Brain microvascular endothelial cell (primary cell): ENCODE data around the gene RHD.
"Not testable (repeated sequence)": the region's sequence is repeated elsewhere in the genome, so short reads cannot be mapped to it uniquely, and the experiment has no call there.

ENCODE experiments used
- DNase-seq: peaks from one replicate; pipeline ENCODE4 v3.0.0-alpha.2; 2020
- H3K27ac ChIP-seq: fragments of 250-450 bp; sonication (Bioruptor Pico); 2 replicates; pipeline ENCODE4 v1.5.1; 2020; ENCODE audit warnings: mild to moderate bottlenecking, moderate library complexity
- H3K27me3 ChIP-seq: fragments of 250-450 bp; sonication (Bioruptor Pico); replicated peaks from 2 replicates; pipeline ENCODE4 v1.5.1; 2020; ENCODE audit warnings: mild to moderate bottlenecking
- H3K36me3 ChIP-seq: fragments of 250-450 bp; sonication (Bioruptor Pico); replicated peaks from 2 replicates; pipeline ENCODE4 v1.5.1; 2020; ENCODE audit warnings: mild to moderate bottlenecking
- H3K4me3 ChIP-seq: 2 replicates; pipeline ENCODE4 v1.5.1; 2011; ENCODE audit warnings: low read depth, mild to moderate bottlenecking, control low read depth, low read length, moderate library complexity
- CTCF ChIP-seq: IDR thresholded peaks from 2 replicates; pipeline ENCODE4 v1.5.1; 2011; ENCODE audit warnings: low read depth, mild to moderate bottlenecking, moderate library complexity, low read length, control low read depth, inconsistent platforms; ENCODE audit errors: missing control alignments
- in situ Hi-C: cut with HindIII; loops from 2 replicates; pipeline ENCODE4 v1.10.0; 2017; ENCODE audit warnings: low sequenced_read_pairs, low pct_ligation_motif_present

The RHD gene

DNA sequence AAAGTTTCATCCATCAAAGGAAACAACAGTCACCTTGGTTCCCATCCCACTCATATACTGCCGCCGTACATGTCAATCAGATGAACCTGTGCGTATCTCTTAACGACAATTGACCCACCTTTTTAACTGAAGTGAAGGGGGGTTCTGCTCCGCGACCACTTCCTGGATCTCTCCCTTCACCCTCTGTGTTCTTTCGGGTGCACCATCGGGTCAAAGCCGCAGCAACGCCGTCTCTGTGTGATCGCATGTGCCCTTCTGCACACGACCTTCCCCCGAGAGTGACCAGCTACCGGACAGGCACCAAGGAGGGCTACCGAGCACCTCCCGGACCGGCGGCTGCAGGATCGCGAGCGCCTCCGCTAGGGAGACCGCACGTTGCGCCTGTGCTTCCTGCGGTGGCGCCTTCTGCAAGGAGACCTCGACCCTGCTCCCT, 64.6 kb downstream of the RHD start:
- H3K27ac ChIP-seq, H3K36me3 ChIP-seq, H3K27me3 ChIP-seq, DNase-seq, in situ Hi-C loops: not testable (repeated sequence)
- H3K4me3 ChIP-seq, result peak overlapping the region; percentile 72
- TF ChIP-seq CTCF, result peak; percentile 23

GRCh38 chr1:25337483-25338187, 65.3 kb downstream of the RHD start:
- H3K36me3 ChIP-seq, H3K27me3 ChIP-seq, DNase-seq, in situ Hi-C loops: not testable (repeated sequence)
- Histone ChIP-seq H3K27ac (peak overlapping the region; percentile 97), H3K4me3 (peak overlapping the region; percentile 94)

DNA sequence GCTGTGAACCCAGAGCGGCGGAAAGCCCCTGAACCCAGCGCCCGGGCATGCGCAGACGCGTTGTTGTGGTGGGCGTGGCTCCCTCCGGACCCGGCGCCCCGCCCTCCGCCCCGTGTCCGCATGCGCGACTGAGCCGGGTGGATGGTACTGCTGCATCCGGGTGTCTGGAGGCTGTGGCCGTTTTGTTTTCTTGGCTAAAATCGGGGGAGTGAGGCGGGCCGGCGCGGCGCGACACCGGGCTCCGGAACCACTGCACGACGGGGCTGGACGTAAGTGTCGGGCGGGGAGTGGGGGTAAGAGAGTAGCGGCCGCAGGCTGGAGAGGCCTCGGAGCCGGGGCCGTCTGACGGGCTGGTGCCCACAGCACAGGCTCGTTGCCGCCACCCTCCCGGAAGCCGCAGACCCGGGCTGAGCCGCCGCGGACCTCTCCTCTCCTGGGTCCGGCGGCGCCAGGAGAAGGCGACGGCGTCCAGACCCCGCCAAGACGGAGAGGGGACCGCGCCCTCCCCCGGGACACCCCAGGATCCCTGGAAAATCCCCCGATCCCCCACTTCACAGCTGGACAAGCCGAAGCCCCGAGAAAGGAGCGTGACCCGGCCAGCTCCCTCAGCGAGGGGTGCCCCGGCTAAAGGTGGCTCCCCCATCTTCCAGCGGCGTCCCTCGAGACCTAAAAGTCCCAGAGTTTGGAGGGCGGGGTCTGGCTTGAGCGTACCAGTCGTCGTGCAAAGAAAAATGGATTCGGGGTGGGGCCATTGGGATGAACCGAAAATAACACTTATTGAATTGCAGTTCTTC, 66.1 kb downstream of the RHD start, which contains the start of gene TMEM50A:
Gene TMEM50A, plus strand, starts transcription at position 147 of the 794 bp plus-strand sequence. CDS start 2,153 bp downstream, outside the sequence.
- H3K27ac ChIP-seq, result peak within 1 kb of the TSS; percentile 97
- in situ Hi-C loops, result no loop called here
- peak; percentile 86 for DNase-seq
- peak within 1 kb of the TSS; percentile 94 for H3K4me3 ChIP-seq
- TF ChIP-seq CTCF, result no peak
- H3K36me3 ChIP-seq, result peaks cover 7% of the 10 kb centered on the region
- no peaks in the 10 kb centered on the region for H3K27me3 ChIP-seq

DNA sequence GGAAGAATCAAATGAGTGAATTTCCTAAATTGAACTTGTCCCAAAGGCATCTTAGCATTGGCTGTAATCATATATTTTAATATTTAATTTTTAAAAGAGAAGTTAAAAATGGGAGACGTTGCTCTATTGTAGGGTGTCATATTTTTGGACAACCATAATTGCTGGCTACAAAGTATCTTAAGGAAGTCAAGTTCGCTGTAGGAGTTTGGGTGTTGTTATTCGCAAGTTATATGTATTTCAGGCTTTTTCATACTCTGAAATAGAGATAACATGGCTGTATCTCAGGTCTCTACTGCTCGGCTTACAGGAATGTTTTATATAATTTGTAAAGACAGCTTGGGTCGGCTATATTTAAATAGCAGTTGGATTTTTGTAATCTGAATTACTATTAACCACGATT, 66.7 kb downstream of the RHD start:
- DNase-seq, result no peak

GRCh38 chr1:25341746-25342145, 69.4 kb downstream of the RHD start:
- no peak for TF ChIP-seq CTCF
- no peak overlapping the region for H3K4me3 ChIP-seq
- DNase-seq, result no peak
- H3K27ac ChIP-seq, result no peak overlapping the region
- peaks cover 26% of the 10 kb centered on the region for H3K36me3 ChIP-seq
- H3K27me3 ChIP-seq, result no peaks in the 10 kb centered on the region
- in situ Hi-C loops, result no loop called here

More for the DNA sequence above, 66.7 kb downstream of the RHD start:
- no peak for TF ChIP-seq CTCF
- H3K27me3 ChIP-seq, result no peaks in the 10 kb centered on the region
- peak overlapping the region; percentile 94 for H3K4me3 ChIP-seq
- peak overlapping the region; percentile 97 for H3K27ac ChIP-seq
- H3K36me3 ChIP-seq, result peaks cover 11% of the 10 kb centered on the region
- in situ Hi-C loops, result no loop called here

DNA sequence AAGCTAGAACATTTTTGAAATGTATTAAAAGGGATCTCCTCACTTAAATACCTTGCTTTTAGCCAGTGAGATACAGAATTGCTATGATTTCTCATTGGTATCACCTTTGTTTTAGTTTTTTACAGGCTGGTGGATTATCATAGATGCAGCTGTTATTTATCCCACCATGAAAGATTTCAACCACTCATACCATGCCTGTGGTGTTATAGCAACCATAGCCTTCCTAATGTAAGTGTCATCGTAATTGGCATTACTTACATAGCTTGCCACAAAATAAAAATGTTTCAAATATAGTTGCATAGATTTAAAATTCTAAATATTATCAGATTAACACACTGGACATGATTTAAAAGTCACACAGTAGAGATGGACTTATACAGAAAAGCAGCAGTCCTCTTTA, 70.5 kb downstream of the RHD start:
- Histone ChIP-seq H3K27me3 (no peaks in the 10 kb centered on the region), H3K36me3 (peaks cover 26% of the 10 kb centered on the region), H3K4me3 (no peak overlapping the region), H3K27ac (no peak overlapping the region)
- no peak for TF ChIP-seq CTCF
- DNase-seq, result no peak
- in situ Hi-C loops, result no loop called here
